K562 (cell line): ENCODE data around the gene HPCAL1. TPM values are rescaled to one million over a fixed set of nuclear protein-coding genes. Genes with fewer than 3 reads are reported as not detected.

Experiments used
- ATAC-seq: fragments of 200-7000 bp; cut with Tn5 transposase; 3 replicates; pipeline ENCODE4 v1.9.1; 2020; ENCODE audit warnings: moderate library complexity
- BruUV-seq: library from RNA; stranded (reverse); fragments of 400-500 nt; replicated peaks from 2 replicates; lab custom pipeline; 2021; lab: Mats Ljungman, UMichigan
- CTCF ChIA-PET: fragments of 300-600 bp; formaldehyde crosslinking; extraction: SDS; loops from one replicate; lab custom pipeline; 2021; ENCODE audit warnings: low intra/inter-chr PET ratio; lab: Yijun Ruan, JAX
- POLR2A ChIA-PET: fragments of 300-600, 350-650 bp; sonication (Branson Sonifier 250); formaldehyde crosslinking; extraction: SDS; loops from one replicate; lab custom pipeline; 2021; ENCODE audit warnings: antibody characterized with exemption, inconsistent platforms; lab: Yijun Ruan, JAX
- DNase-seq, 4 experiments: peaks; one replicate each; pipeline versions ENCODE4 v3.0.0 to v3.0.0-alpha.2; 2011 to 2018; ENCODE audit warnings: low spot score in 3 of 4, mixed read lengths in 3 of 4; ENCODE audit errors: extremely low read depth in 1 of 4
- FAIRE-seq: peaks from 2 replicates; lab custom pipeline; 2011; peaks lifted over from hg19 to GRCh38; lab: Jason Lieb, UNC
- H2AFZ ChIP-seq: 2 replicates; pipeline ENCODE4 v1.6.0; 2011; ENCODE audit warnings: low read depth, low read length, control low read depth, inconsistent platforms
- H3K27ac ChIP-seq: fragments of 200-600 bp; 3 replicates; pipeline ENCODE4 v1.8.0; 2011; ENCODE audit warnings: low read depth, mild to moderate bottlenecking, control low read depth, inconsistent platforms, low read length, moderate library complexity, mixed read lengths; ENCODE audit errors: extremely low read depth
- H3K27me3 ChIP-seq, 2 experiments: fragments of 300-600 bp in 1 of 2; 2 replicates in 1 of 2; 3 replicates in 1 of 2; pipeline versions ENCODE4 v1.6.0 to v1.8.0; 2011; ENCODE audit warnings: inconsistent platforms in 2 of 2, low read length in 2 of 2, mild to moderate bottlenecking in 1 of 2, mixed read lengths in 1 of 2, moderate library complexity in 1 of 2; ENCODE audit not compliant: control insufficient read depth in 2 of 2, insufficient read depth in 2 of 2
- H3K36me3 ChIP-seq: fragments of 300-600 bp; 3 replicates; pipeline ENCODE4 v1.8.0; 2011; ENCODE audit warnings: mild to moderate bottlenecking, low read length, inconsistent platforms; ENCODE audit not compliant: control insufficient read depth, insufficient read depth
- H3K4me1 ChIP-seq, 2 experiments: fragments of 200-600 bp in 1 of 2; replicated peaks in 1 of 2; 2 replicates in 1 of 2; 3 replicates in 1 of 2; pipeline versions ENCODE4 v1.5.1 to v1.8.0; 2011; ENCODE audit warnings: inconsistent platforms in 2 of 2, low read length in 2 of 2, mild to moderate bottlenecking in 1 of 2, mixed read lengths in 1 of 2, moderate library complexity in 1 of 2; ENCODE audit not compliant: control insufficient read depth in 2 of 2, insufficient read depth in 2 of 2
- H3K4me2 ChIP-seq: 2 replicates; pipeline ENCODE4 v1.6.1; 2011; ENCODE audit warnings: low read length, control low read depth, inconsistent platforms, mixed read lengths; ENCODE audit not compliant: insufficient read depth
- H3K4me3 ChIP-seq: fragments of 200-600 bp; sonication (generic), shearing (Covaris generic); 2 replicates; pipeline ENCODE4 v1.5.1; 2016; ENCODE audit warnings: control low read depth, inconsistent platforms
- H3K79me2 ChIP-seq: fragments of 200-600 bp; 3 replicates; pipeline ENCODE4 v1.8.0; 2011; ENCODE audit warnings: low read length, inconsistent platforms; ENCODE audit not compliant: control insufficient read depth, insufficient read depth
- H3K9ac ChIP-seq, 2 experiments: 2 replicates each; pipeline versions ENCODE4 v1.6.0 to v1.6.1; 2011; ENCODE audit warnings: low read depth in 2 of 2, low read length in 2 of 2, control low read depth in 1 of 2, inconsistent platforms in 1 of 2, mild to moderate bottlenecking in 1 of 2, mixed read lengths in 1 of 2; ENCODE audit not compliant: insufficient read depth in 1 of 2
- H3K9me1 ChIP-seq: one replicate; pipeline ENCODE4 v1.6.0; 2011; ENCODE audit warnings: inconsistent platforms, mild to moderate bottlenecking, low read length, moderate library complexity; ENCODE audit not compliant: control insufficient read depth, insufficient read depth
- H3K9me3 ChIP-seq: replicated peaks from 2 replicates; pipeline ENCODE4 v1.5.1; 2011; ENCODE audit warnings: low read depth, low read length, inconsistent platforms; ENCODE audit not compliant: control insufficient read depth, insufficient read depth
- H4K20me1 ChIP-seq: replicated peaks from 2 replicates; pipeline ENCODE4 v1.6.1; 2011; ENCODE audit warnings: low read length, inconsistent platforms, mixed read lengths; ENCODE audit not compliant: control insufficient read depth, insufficient read depth
- ADNP ChIP-seq: fragments of 200-800 bp; sonication (Bioruptor generic); IDR thresholded peaks from 2 replicates; pipeline ENCODE4 v1.6.1; 2016; ENCODE audit warnings: missing genetic modification characterization, missing compliant biosample characterization
- BCOR ChIP-seq: fragments of 450-650 bp; IDR thresholded peaks from 2 replicates; pipeline ENCODE4 v1.6.1; 2016
- CTCF ChIP-seq, 3 experiments: IDR thresholded peaks in 2 of 3; conservative IDR thresholded peaks in 1 of 3; 2 replicates each; pipeline ENCODE4 v1.5.1; 2011 to 2012; ENCODE audit warnings: low read length in 3 of 3, mild to moderate bottlenecking in 3 of 3, control low read depth in 2 of 3, improper control_type of control experiment in 1 of 3, inconsistent platforms in 1 of 3, low read depth in 1 of 3, mixed read lengths in 1 of 3, moderate library complexity in 1 of 3; ENCODE audit not compliant: insufficient read depth in 2 of 3
- SAFB ChIP-seq: fragments of 200-400 bp; formaldehyde crosslinking; IDR thresholded peaks from 2 replicates; pipeline ENCODE4 v1.6.1; 2017; ENCODE audit warnings: low read depth, low read length, borderline replicate concordance
- SETDB1 ChIP-seq: IDR thresholded peaks from one replicate; pipeline ENCODE4 v1.6.1; 2012; ENCODE audit warnings: low read length, control low read depth, inconsistent platforms
- SIN3A ChIP-seq, 2 experiments: fragments of 150-350 bp in 1 of 2; IDR thresholded peaks; 2 replicates each; pipeline ENCODE4 v1.6.1; 2011 to 2016; ENCODE audit warnings: borderline replicate concordance in 2 of 2, low read depth in 2 of 2, low read length in 2 of 2, mild to moderate bottlenecking in 2 of 2, moderate library complexity in 2 of 2; ENCODE audit not compliant: control insufficient read depth in 1 of 2
- ZNF316 ChIP-seq: fragments of 450-650 bp; IDR thresholded peaks from 2 replicates; pipeline ENCODE4 v1.6.1; 2016
- WGBS: fragments of 100-300 bp; shearing (Covaris generic); methylation state at CpG from one replicate; pipeline ENCODE4 v1.1.6; 2016; ENCODE audit warnings: low coverage, mixed read lengths; ENCODE audit not compliant: insufficient coverage; ENCODE audit errors: missing lambda C conversion rate; 5-methylcytosine and 5-hydroxymethylcytosine counted together
- in situ Hi-C: fragments of 300-500 bp; cut with MboI; formaldehyde crosslinking; loops from 4 replicates; pipeline ENCODE4 v1.15.0; 2018; ENCODE audit warnings: inconsistent platforms, mixed read lengths
- intact Hi-C: fragments of 100-400 bp; cut with micrococcal nuclease; formaldehyde crosslinking; loops from 2 replicates; pipeline ENCODE4 v1.14.2; 2022
- polyA plus RNA-seq, 8 experiments: library from polyadenylated mRNA; depleted of rRNA in 4 of 8; stranded (reverse) in 5 of 8; unstranded in 3 of 8; fragments of >200 nt; fragmentation: Nextera tagmentation in 2 of 8; fragmentation: Illumina TruSeq in 1 of 8; extraction: Ambion mirVana in 2 of 8; extraction: Trizol in 1 of 8; gene quantifications; 2 replicates each; pipeline versions ENCODE4 v1.2.1 to v1.2.3, GENCODE V29; 2011 to 2014; ENCODE audit warnings: inconsistent platforms in 1 of 8, missing spikeins in 1 of 8
- total RNA-seq, 7 experiments: library from RNA; depleted of rRNA in 6 of 7; stranded (reverse); fragments of >200 nt in 6 of 7; fragmentation: Illumina TruSeq in 2 of 7; extraction: Trizol in 2 of 7; gene quantifications; 2 replicates each; pipeline versions ENCODE4 v1.2.1 to v1.2.3, GENCODE V29; 2011 to 2021; ENCODE audit warnings: low replicate concordance in 1 of 7

The HPCAL1 gene
- total and polyA plus RNA-seq, 9 of the 15 experiments (the other 6 are each of a cell fraction or from before 2014, with no cell fraction given), result 2.7 to 65.5 (median 23.9) TPM

- Histone ChIP-seq H2AFZ (no peak overlapping the region), H3K4me2 (no peak overlapping the region), H3K4me1 (peaks cover 19 to 62% of the 10 kb centered on the region in 2 experiments; a peak in 4 of 5 replicates), H3K4me3 (no peak overlapping the region), H4K20me1 (peaks cover 21% of the 10 kb centered on the region), H3K9me1 (peaks cover 10% of the 10 kb centered on the region), H3K36me3 (no peaks in the 10 kb centered on the region; the same call in 2 of the 3 replicates), H3K27ac (no peak overlapping the region), H3K27me3 (no peaks in the 10 kb centered on the region), H3K79me2 (peaks cover 24% of the 10 kb centered on the region), H3K9ac (0 out of 4 replicates have a peak overlapping the region, but pooled peaks of 1 of the 2 experiments have one; percentile 4), H3K9me3 (no peaks in the 10 kb centered on the region)
- intact Hi-C loops (no loop called here), in situ Hi-C loops (no loop called here)
- WGBS, result 84% methylated on average over 13 of the region's 13 CpGs
- POLR2A ChIA-PET, result interaction anchor here (0.6 to 1.0 kb wide), 2 partner anchors 13 to 61 kb away, joined by 3 read pairs; no protein-coding TSS in a partner anchor
- FAIRE-seq (no peak), DNase-seq (no peak), ATAC-seq (peak; percentile 48)
- CTCF ChIA-PET, result no interaction called here
- TF ChIP-seq SAFB, result no peak
- no peak for TF ChIP-seq SIN3A (IDR thresholded peaks at IDR 0.05; ENCODE audit: borderline replicate concordance in 2 of 2, control insufficient read depth in 1 of 2, low read depth in 2 of 2, low read length in 2 of 2)
- no peak for TF ChIP-seq BCOR
- no peak for TF ChIP-seq ADNP (tag)
- TF ChIP-seq CTCF (IDR thresholded peaks at IDR 0.05 in 2 of 3, conservative IDR thresholded peaks at IDR 0.05 in 1 of 3; ENCODE audit: insufficient read depth in 2 of 3, low read depth in 1 of 3, low read length in 3 of 3), result peak in 2 of 3 experiments; percentile 15 to 32; a peak in 1 of 6 replicates
- peak; percentile 56 for TF ChIP-seq ZNF316
- TF ChIP-seq SETDB1, result no peak
- no TSS peak for BruUV-seq
These were observed 71.7 kb downstream of the HPCAL1 start for GRCh38 chr2:10374362-10374943.
